Kidney tubule cell (primary cell): Measurements from ENCODE around the gene TMUB1.
A peak's percentile ranks its signal among the peaks of the same experiment; 100 is the strongest.
"Not testable (repeated sequence)": the region's sequence is repeated elsewhere in the genome, so short reads cannot be mapped to it uniquely, and the experiment has no call there.

Experiments
- DNase-seq: peaks from one replicate; pipeline ENCODE4 v3.0.0-alpha.2; 2018; ENCODE audit warnings: low spot score

TMUB1 gene

DNA sequence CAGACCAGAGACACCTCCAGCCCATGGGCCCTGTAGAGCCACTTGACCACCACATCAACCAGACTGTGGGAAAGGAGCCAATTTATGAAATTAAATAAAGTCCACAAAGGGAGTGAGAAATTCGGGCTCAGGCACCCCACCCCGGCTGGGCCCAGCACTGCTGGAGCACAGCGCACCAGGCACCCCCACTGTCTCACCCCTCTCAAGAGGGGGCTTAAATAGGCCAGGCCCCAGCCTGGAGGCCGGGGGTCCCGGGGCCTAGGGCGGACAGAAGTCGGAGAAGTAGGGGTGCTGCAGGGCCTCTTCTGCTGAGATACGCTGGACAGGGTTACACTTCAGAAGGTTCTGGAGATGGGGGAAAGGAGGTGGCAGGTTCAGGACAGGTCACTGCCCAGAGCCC is 29.5 kb downstream of the TMUB1 start:
- no peak for DNase-seq

DNA sequence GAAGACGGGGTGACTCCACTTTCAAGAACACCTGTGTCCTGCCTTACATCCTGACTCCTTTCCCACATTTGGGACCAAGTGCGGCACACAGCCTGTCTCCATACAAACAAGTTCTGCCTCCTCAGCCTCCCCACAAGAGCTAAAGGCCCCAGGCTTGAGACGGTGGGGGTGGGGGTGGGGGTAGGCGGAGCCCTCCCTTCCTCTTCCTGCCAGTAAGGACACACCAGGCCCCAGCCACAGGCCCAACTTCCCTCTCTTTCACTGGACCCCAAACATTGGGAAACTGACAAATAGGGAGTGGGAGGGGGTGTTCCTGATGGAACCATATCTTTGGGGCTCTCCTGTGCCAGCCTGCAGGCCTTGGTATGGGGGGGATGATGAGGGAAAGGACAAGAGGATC is 30.2 kb downstream of the TMUB1 start:
- no peak for DNase-seq

DNA sequence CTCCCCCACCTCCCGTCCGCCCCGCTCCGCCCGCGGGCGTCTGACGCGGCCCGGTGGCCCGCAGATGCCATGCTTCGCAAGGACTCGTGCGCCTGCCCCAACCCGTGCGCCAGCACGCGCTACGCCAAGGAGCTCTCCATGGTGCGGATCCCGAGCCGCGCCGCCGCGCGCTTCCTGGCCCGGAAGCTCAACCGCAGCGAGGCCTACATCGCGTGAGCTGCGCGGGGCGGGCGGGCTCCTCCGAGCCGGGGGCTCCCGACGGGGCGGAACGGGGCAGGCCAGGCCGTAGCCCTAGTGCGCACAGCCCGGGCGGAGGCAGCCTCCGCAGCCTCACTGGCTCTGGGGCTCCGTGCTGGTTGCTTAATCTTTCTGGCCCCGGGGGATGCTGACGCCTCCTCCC is 32.2 kb downstream of the TMUB1 start:
- DNase-seq = peak; percentile 64

DNA sequence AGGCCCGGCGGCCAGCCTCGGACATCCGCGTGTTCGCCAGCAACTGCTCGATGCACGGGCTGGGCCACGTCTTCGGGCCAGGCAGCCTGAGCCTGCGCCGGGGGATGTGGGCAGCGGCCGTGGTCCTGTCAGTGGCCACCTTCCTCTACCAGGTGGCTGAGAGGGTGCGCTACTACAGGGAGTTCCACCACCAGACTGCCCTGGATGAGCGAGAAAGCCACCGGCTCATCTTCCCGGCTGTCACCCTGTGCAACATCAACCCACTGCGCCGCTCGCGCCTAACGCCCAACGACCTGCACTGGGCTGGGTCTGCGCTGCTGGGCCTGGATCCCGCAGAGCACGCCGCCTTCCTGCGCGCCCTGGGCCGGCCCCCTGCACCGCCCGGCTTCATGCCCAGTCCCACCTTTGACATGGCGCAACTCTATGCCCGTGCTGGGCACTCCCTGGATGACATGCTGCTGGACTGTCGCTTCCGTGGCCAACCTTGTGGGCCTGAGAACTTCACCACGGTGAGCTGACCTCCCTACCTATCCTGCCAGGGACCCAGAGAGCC is 34.3 kb downstream of the TMUB1 start:
- DNase-seq = no peak

DNA sequence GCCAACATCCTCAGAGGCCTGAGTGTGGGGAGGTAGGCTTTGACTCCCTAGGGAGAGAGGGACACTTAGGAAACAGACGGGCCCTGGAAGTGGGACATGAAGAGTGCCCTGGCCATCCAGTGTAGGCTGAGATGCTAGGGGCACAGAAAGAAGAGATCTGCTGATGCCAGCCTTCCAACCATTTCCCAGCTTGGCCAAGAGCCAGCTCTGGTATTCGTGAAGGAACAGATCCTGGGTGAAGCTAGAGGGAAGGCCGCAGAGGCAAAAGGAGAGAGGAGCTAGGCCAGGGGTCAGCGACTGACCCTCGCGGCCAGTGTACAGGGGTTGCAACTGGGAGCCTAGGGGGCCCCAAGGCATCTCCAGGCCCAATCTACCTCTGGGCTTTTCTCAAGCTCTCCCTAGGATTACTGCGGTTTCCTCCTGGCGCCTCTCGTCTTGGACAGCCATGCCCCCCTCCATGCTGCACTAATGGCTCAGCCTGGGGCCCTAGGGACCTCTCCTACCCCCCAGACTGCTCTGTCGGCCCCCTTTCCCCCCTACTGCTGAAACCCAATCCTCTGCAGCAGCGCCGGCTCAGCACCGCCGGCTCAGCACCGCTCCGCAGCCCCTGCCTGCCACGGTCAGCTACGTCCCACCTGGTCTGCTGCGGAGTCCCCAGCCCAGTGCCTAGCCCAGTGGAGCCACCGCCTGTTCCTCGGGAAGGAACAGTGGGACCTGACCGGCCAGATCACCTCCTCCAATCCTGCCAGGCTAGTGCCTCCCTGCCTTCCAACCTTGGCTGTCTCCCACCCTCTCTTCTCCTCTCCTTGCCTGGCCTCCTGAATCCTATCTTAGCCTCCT is 35.1 kb downstream of the TMUB1 start, which contains the start of gene ASIC3:
TSS of gene ASIC3 (plus strand) at position 556 of the 840 bp plus-strand sequence. CDS start 355 bp downstream, outside the sequence.
- no peak for DNase-seq

DNA sequence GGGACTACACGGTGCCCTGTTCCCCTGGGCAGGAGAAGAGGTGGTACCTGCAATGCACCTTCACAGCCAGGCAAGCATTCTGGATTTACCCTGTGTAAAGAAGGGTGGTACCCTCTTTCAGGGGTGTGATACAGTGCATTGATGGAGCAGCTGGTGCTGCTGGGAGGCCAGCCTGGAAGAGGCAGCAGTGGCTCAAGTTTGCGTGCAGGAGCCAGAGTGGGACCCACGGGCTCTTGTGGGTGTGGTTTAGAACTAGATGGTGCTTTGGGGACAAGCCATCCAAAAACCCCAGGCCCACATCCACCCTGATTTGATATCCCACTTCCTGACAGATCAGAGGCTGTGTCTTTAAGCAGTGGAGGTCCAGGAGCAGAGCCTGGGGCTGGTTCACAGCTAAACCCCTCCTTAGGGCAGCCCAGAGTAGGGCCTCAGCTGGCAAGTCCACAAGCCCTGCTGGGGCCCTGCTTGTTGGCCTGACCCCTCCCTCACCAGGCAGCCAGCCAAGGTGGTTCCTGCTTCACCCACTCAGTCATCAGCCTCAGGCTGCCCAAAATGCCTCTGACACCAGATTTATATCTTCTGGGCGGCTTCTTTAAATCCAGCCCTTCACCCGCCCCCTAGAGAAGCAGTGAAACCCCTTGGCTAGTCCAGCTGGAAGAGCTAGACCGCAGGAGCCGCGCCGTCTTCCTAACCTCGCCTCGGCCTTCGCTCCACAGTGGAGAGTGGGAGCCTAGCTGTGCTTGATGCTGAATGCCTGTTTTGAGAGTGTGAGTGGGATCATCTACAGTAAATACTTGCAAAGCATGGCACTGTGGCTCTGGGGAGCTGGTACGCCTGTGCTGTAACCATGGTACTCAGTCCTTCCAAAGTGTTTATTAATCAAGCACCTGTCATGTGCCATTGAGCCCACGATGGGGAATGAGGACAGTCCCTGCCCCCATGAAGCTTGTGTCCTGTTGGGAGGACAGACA is 36.4 kb downstream of the TMUB1 start:
- DNase-seq = no peak

DNA sequence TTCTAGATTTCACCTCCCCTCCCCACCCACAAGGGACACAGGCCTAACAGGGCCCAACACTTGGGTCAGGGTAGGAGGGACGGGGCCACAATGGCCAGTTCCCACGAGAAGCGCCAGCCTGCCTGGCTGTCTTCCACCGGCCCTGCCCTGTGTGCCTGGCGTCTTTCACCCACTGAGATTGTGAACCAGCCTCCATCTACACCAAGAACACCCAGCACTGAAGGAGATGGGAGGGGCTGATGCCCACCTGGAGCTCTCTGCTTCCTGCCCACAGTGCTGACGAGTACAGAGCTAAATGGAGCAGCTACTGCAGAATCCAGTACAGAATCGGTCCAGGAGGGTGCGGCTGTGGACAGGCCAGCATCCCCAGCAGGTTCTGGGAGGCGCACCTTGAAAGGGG is 37.3 kb downstream of the TMUB1 start:
- no peak for DNase-seq

DNA sequence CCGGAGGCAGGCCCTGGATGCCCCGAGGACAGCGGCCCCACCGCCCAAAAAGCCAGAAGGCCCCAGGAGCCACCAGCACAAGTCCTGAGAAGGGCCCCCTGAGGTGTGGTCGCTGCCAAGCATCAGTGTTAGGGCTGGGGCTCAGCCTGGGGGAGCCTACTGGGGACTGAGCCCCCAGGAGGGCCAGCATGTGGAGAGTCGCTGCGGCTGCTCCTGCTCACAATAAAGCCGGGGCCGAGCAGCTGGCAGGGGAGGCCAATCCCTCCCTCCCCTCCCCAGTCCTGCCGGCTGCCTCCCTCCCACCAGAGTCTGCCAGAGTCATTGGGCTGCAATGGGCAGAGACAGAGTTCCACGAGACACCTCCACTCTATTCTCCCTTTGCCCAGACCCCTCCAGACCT is 38.0 kb downstream of the TMUB1 start:
- DNase-seq = no peak

DNA sequence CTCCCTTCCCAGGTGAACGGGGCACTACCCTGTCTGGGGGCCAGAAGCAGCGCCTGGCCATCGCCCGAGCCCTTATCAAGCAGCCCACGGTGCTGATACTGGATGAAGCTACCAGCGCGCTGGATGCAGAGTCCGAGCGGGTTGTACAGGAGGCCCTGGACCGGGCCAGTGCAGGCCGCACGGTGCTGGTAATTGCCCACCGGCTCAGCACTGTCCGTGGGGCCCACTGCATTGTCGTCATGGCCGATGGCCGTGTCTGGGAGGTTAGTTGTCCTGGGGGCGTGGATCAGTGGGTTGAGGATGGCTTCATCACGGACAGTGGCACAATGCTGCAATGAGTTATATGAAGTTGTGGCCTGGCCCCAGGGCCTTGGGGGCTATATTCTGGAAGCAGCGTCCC is 39.3 kb downstream of the TMUB1 start:
- no peak for DNase-seq

DNA sequence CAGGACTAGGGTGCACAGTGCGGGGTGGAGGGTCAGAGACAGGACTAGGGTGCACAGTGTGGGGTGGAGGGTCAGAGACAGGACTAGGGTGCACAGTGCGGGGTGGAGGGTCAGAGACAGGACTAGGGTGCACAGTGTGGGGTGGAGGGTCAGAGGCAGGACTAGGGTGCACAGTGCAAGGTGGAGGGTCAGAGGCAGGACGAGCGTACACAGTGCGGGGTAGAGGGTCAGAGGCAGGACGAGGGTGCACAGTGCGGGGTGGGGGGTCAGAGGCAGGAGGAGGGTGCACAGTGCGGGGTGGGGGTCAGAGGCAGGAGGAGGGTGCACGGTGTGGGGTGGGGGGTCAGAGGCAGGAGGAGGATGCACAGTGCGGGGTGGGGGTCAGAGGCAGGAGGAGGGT is 39.8 kb downstream of the TMUB1 start:
- DNase-seq = not testable (repeated sequence)

DNA sequence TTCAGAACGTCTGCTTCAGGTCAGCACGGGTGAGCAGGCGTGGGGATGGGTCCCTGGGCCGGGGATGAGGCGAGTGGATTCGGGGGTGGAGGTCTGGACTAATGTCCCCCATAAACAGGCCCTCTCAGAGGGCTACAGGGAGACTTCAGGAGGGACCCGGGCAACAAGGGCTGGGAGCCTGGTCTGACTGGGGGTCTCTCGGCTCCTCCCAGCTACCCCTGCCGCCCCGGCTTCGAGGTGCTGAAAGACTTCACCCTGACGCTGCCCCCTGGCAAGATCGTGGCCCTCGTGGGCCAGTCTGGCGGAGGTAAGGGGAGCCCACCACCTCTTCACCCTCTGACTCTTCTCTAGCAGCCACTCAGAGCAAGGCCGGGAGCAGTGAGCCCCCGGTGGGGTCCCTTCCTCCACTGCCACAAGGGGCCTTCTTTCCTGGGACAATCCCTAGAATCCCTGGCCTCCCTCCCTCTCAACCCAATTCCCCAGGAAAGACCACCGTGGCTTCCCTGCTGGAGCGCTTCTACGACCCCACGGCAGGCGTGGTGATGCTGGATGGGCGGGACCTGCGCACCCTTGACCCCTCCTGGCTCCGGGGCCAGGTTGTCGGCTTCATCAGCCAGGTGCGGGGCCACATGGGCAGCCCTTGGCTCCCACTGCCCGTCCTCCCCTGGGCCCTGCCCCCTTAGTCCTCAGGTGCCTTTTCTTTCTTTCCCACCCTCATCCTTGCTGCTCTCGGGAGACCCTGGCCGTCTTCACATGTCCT is 42.5 kb downstream of the TMUB1 start:
- DNase-seq = no peak

DNA sequence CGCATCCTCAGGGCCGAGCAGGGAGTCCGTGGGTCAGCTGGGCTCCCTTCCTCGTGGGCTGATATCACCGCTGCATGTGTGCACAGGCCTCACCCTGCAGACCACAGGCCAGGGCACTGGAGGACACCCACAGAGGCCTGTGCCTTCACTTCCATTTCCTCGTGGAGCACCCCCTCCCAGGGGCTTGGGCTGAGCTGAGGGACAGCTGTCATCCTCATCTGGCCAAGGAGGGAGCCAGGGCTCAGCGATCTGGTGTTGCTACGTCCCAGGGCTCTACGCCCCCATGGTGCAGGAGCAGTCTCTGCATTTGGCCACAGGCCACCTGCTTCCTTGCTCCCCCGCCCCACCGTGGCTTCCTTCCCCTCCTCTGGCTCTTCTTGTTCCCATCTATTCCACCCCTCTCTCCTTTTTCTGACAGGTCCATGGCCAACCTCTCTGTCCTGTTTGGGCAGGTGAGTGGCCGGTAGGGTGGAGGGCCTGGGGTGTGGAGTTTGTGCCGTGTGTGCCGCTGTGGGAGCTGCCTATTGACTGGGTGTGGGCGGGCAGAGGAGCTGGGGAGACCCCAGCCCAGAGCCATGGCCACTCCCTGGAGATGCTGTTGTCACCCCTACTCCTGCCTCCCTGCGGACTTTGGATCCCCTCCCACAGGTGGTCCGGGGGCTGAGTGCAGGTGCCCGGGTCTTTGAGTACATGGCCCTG is 43.3 kb downstream of the TMUB1 start:
- no peak for DNase-seq

DNA sequence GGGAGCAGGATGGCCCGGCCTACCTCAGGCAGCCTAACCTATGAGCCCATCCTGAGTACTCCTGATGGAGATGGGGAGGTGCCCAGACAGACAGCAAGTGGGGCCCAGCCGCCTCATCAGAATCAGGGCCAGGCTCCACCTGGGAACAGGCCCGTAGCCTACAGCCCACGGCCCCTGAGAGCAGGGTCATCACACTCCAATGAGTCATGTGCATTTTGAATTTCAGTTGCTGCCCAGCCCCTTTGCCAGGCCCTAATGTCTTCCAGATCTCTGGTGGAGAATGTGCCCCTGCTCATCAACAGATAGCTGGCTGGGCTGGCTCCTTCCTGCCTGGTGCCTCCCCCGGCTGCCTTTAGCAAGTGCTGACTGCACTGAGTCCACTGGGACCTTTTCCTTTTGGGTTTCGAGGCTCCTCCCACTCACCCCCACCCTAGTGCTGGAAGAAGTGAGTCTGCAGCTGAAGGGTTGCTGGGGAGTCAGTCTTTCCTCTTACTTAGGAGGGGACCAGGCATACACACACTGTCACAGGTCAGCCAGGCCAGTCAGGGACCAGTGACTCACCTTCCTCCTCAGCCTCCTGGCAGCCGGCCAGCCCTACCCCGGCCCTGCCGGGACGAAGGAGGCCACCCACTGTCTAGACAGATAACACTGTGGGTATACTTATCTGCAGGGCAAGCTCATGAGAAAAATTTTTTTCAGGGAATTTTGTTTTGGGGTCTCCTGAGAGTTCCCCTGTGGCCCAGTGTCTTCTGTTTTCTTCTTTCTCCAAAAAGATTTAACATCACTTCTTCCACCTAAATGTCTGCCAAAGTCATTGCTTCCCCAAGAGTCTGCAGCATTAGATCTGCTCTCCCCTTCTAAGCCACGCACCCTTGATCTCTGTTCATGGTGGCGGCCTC is 44.1 kb downstream of the TMUB1 start:
- peak; percentile 98 for DNase-seq

DNA sequence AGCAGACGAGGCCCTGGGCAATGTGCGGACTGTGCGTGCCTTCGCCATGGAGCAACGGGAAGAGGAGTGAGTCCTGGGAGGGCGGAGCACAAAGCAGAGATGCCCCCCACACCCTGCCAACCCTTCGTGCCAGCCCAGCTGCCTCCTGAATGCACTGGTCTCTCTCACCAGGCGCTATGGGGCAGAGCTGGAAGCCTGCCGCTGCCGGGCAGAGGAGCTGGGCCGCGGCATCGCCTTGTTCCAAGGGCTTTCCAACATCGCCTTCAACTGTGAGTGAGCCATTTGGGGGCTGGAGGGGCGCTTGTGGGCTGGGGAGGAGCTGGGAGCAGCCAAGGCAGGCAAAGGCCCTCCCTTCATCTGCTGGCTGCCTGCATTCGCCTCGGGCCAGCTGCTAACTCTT is 47.4 kb downstream of the TMUB1 start:
- no peak for DNase-seq

DNA sequence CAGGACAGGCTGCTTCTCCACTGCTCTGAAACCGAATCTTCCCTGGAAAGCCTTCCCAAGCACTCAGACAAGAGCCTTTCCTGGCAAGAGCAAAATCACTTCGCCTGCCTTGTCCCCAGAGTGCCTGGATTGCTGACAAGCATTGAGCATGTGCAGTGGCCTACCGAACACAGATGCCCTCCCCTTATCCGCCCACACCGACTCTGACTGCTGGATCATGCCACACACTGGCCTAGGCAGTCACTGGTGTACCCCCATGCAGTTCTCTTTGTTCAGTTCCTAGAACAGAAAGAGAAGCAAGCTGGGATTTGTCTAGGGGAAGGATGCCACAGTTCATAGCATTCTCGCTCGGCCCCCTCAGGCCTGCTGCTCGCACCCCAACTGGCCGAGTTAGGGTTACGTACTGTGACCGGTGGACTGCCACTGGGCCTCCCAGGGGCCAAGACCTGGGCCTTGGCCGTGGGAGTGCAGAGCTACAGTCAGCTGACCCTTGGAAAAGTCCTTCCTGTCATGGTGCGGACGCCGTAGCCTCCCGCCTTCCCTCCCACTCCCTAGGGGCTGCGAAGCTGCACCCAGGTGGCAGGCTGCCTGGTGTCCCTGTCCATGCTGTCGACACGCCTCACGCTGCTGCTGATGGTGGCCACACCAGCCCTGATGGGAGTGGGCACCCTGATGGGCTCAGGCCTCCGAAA is 48.1 kb downstream of the TMUB1 start:
- DNase-seq = no peak

DNA sequence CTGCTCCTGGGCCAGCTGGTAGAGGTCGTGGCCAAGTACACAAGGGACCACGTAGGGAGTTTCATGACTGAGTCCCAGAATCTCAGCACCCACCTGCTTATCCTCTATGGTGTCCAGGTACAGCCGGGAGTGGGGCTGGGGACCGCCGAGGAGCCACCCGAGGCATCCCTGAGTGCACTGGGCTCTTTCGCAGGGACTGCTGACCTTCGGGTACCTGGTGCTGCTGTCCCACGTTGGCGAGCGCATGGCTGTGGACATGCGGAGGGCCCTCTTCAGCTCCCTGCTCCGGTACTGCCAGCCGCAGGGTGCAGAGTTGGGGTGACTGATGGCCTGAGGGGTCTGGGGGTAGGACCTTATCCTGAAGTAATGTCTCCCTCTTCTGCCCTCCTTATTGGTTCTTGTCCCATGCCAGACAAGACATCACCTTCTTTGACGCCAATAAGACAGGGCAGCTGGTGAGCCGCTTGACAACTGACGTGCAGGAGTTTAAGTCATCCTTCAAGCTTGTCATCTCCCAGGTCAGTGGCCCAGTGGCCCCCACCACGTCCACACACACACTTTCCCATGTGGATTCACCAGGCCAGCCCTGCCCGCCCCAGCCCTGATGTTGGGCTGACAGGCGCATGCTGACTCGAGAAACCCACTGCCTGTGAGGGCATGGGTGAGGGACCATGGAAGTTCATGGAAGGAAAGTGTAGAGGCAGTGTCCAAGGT is 48.8 kb downstream of the TMUB1 start:
- DNase-seq = no peak

DNA sequence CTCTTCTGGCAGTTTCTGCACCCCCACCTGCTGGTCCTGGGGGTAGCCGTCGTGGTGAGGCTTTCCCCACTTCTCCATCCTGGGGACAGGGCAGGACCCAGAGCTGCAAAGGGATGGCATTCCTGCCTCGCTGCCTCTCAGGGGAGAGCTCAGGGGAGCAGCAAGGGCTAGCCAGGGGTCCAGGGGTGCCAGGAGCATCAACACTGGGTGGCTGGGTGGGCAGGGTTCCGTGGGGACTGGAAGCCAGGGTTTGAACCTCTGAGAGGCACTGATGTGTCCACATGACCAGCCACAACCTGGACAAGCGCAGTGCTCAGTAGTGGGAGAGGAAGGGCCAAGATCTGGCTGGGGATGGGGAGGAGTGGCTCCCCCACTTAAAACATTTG is 49.4 kb downstream of the TMUB1 start:
- DNase-seq = no peak

DNA sequence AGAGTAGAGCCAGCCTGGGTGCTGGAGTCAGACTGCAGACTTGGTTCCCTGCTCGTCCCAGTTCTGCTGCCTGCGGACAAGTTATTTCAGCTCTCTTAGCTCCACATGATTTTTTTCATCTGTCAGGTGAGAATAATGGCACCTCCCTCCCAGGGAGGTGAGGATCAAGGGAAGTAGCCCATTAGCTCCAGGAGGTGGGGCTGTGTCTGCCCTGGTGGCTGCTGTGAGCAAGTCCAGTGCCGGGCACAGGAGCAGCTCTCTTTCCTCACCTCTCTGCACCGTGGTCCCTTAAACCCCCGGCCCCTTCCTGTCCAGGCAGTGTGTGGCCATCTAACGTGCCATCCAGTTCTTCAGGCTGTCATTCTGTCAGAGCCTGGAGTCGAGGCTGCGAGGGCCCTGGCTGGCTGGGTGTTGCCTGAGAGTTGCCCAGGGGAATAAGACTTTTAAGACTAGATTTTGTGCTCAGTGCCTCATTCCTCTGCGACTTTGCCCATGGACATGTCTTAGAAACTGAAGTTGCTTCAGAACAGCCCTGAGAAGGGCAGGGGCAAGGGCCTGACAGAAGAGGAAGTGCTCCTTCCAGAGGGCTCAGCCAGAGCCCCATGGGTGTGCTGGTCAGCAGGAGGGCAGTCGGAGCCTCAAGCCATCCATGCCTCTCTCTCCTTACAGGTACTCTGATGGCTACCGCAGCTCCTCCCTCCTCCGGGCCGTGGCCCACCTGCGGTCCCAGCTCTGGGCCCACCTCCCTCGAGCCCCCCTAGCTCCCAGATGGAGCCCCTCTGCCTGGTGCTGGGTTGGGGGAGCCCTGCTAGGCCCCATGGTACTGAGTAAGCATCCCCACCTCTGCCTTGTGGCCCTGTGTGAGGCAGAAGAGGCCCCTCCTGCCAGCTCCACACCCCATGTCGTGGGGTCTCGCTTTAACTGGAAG is 50.1 kb downstream of the TMUB1 start:
- no peak for DNase-seq
